ENCODE measurements around the gene USP32.

DNA sequence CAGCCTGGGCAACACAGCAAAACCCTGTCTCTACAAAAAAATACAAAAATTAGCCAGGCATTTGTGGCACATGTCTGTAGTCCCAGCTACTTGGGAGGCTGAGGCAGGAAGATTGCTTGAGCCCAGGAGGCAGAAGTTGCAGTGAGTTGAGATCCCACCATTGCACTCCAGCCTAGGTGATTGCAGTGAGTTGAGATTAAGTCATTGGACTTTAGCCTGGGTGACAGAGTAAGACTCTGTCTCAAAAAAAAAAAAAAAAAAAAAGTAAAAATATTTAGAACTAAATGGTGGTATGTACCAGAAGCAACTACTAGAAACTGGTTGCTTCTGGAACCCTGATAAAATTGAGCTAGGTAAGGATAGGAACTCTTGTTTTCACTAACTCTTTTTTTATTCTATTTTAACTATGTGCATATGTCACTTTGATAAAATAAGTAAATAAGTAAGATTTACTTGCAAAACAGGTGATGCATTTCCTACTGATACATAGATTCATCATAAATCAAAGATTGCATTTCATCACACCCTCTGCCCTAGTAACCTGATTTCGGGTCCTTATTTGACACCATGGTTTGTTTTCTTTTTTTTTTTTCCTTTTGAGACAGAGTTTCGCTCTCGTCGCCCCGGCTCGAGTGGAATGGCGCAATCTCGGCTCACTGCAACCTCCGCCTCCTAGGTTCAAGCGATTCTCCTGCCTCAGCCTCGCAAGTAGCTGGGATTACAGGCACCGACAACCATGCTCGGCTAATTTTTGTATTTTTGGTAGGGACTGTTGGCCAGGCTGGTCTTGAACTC, 66.0 kb downstream of the USP32 start:
- TF ChIP-seq POLR2A (IDR thresholded peaks at IDR 0.05; ENCODE audit: low read length) = no peak
- TF ChIP-seq GATA1 (IDR thresholded peaks at IDR 0.05; ENCODE audit: low read depth, low read length) = no peak
